Raji (cell line): Measurements from ENCODE around the gene SPECC1.

ENCODE experiments used
- POLR2A ChIP-seq: IDR thresholded peaks from 2 replicates; pipeline ENCODE4 v1.6.1; 2011; ENCODE audit warnings: low read depth, low read length, control low read depth; ENCODE audit not compliant: insufficient read depth

Gene SPECC1

DNA sequence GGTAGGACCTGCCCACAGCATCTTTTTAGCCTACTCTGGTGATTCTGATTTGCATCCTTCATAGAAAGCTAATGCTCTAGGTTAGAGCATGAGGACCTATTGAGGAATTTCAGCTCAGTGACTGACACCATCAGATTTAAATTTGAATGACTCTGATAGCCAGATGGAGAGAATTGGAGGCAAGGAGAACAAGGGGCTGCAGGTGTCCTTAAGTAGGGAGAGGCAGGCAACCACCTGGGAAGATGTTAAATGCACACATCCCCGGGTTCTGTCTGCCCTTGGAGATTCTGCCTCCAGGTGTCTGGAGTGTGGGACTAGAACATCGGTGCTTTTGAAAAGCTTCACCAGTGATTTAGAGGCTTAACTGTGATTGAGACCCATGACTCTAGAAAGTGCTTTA, 221.8 kb downstream of the SPECC1 start:
- no peak for TF ChIP-seq POLR2A

DNA sequence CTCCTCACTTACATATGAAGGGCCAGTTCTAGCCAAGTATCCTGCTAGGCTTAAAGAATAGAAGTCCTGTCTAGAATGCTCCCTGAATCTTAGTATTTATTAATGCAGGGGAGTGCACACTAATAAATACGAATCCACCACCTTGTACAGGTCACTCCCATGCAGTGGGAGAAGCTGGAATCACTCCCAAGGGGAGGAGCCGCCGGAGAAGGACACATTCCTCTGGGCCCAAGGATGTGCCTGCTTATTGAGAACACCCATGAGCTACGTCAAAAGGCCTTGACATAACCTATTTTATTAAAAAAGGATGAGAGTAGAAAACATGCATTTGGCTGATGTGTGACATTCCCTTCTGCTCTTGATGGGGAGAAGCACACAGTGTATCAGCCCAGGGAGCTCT, 223.5 kb downstream of the SPECC1 start:
- no peak for TF ChIP-seq POLR2A

DNA sequence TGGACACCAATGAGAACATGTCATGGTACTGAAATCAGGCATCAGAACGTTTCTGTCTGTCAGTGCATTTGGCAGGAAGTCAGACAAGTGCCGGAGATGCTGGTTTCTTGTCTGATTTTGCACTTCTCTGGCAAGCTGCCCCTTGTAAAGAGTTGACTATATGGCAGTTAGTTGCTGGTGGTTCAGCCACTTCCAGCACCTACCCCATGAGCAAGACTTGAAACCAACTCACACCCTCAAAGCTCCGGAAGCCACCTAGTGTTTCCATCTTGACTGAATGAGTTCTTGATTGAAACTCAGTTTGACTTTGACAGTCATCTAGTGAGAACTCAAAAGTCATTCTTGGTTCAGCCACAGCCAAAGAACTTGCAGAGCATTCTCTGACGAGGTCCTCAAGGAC, 225.1 kb downstream of the SPECC1 start:
- no peak for TF ChIP-seq POLR2A

DNA sequence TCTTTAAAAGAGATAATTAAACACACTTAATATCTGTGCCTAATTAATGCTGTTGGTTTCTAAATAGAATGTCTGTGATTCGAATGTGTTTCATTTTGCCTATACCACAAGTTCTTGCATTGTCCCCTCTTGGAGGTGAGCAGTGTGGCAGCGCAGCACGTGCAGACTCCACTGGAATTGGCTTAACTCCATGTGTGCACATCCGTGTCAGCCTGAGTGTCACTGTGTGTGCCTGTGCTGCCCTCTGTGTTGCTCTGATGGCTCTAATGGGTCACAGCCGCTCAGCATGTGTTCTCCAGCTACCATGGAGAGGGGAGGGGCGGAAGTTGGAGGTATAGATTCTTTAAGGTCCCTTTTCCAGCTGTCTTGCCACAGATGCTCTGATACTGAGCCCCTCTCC, 226.6 kb downstream of the SPECC1 start:
- TF ChIP-seq POLR2A: no peak

DNA sequence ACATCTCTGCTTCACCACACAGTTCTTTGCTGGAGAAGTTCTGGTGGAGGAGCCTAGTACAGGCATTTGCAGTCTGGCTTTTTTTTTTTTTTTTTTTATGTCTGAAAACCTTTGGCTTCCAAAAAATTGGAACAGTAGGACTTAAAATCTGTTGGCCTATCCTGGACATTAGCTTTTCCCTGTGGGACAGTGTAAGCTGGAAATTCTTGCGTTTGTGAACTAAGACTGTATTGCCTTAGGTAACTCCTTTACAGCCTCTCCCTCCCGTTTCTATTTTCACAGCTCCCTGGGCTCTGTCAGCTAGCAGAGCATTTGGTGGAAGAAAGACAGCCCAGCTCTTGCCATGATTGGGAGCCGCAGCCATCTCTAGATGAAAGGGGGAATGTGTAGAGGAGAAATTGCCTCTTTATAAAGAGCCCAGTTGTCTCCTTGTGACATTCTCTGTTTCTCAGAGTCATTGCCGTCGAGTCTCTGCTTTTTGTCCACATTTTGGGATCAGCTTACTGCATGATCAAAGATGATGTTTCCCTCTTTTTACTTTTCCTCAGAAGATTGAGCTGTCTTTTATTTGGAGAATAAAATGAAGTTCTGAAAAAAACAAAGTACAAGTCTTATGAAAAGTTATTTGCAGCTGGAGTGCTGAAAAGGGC, 227.5 kb downstream of the SPECC1 start:
- no peak for TF ChIP-seq POLR2A

DNA sequence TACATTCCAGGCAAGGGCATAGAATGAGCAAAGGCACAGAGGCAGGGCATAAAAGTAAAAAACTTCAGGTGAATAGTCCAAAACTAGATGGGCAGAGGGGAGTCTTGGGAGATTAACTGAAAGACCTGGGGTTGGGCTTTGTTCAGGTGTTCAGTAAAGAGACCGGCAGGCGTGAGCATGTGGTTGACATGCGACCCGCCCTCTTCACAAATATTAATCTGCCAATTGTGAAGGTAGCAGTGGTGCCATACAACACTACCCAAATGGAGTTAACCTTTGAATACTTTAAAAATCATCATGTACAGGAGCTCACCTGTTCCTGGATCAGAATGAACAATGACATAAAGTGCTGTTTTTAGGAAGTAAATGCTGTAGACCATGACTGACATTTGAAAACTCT, 232.7 kb downstream of the SPECC1 start:
- no peak for TF ChIP-seq POLR2A

DNA sequence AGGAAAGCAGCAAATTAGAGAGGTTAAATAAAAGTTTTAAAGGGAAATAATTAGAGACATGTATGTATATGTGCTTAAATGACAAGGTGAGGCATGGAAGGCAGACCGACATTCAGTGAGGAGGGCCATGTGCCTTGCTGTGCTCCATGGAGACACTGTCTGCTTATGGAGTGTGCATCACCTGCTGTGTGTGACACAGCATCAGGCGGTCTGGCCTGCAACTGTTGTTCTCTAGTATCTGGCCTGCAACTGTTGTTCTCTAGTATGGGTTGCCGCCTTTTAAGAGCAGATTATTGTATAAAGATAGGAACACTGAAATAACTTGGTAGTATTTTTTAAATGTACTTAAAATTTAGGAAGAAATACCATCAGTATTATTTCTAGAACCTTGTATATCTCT, 233.1 kb downstream of the SPECC1 start:
- no peak for TF ChIP-seq POLR2A

DNA sequence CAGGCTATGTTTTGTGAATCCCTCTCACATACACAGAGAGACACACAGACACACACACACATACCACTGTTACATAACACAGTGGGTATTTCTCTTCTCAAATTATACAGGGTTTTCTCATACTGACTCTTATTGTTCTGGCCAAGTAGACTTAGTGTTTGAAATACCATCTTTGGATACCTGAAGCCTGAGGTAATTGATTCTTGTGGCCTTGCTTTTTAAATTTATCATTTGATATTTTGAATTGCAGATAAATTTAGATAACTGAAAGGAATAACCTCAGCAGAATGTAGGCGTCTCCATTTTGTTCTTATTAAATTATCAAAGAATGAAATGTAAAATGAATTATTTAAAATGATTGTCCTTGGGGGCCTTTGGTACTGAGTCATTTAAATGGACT, 234.4 kb downstream of the SPECC1 start:
- TF ChIP-seq POLR2A: no peak

DNA sequence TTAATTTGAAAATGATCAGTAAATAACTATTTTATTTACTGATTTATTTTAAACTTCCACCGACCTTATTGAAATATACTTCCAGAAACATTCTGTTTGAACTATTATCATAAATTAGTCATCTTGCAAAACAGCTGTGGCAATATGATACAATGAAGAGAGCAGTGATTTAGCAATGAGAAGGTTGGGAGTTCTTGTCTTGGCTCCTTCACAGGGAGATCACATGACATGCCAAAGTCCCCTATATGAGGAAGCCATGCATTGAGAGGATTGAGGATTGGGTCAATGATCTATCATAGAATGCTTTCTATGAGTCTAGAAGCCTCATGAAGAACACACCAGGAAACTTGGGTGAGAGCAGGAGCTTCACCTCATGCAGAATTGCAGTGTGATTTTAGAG, 235.5 kb downstream of the SPECC1 start:
- no peak for TF ChIP-seq POLR2A

DNA sequence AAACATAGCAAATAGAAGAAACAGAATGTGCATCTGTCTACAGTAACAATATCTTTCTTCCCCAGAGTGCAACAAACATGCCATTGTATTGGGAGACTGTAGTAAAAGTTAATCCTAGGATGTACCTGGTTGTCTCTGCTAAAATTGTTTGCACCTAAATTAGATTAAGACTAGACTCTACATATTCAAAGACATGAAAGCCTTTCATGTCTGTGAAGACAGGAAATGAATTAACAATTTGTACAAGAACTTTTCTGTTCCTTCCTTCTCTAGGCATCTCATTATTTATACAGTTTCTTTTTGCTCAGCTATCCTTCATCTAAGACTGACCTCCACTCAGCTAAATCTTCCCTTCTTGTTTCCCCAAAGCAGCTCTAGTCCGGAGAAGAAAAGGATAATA, 237.5 kb downstream of the SPECC1 start:
- TF ChIP-seq POLR2A: no peak

DNA sequence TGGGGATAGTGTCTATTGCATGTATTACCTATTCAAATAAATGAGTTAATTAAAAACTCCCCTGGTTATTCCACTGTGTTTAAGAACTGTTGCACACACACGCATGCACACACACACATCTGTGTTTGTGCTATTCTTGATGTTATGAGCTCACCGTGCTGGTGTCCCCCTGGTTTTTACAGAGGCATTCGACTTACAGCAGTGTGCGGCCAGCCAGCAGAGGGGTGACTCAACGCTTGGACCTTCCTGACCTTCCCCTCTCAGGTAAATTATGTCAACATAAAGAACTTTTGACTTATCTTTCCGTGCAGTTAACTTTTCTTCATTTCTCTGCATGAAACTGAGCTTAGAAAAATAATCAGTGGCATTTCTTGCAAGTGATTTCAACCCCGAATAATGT, 244.2 kb downstream of the SPECC1 start:
- no peak for TF ChIP-seq POLR2A

DNA sequence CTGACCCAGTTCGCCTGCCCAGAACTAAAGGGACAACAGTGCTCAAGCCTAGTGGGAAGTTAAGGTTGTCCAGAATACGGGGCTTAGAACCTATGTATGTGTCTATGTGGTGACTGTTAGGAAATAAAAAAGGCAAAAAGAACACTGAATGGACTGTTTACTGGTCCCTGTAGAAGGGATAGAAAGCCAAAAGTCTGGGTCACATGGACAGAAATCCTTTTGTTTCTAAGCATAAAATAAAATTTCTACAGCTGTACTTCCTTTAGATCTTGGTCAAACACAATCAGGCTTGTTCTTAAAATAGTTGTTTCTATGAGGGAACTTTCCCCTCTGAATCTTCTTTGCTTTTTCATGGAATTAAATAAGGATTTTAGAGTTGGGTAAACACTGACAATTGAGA, 245.4 kb downstream of the SPECC1 start:
- no peak for TF ChIP-seq POLR2A

DNA sequence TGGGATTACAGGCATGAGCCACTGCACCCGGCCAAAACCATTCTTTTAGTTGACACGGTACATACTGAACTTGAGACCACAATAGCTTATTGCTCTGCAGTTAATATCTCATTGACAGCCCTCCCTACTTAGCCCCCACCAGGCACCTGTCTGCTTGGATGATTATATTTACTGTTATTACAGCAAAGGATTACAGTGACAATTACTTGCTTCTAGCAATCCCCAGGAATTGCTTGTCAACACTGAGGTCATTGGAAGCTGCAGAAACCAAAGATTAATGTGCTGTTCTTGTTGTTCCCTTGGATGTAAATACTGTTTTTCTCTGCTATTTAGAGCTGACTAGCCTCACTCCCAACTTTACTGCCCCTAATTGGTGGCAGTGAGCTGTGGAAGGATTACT, 247.0 kb downstream of the SPECC1 start:
- no peak for TF ChIP-seq POLR2A

DNA sequence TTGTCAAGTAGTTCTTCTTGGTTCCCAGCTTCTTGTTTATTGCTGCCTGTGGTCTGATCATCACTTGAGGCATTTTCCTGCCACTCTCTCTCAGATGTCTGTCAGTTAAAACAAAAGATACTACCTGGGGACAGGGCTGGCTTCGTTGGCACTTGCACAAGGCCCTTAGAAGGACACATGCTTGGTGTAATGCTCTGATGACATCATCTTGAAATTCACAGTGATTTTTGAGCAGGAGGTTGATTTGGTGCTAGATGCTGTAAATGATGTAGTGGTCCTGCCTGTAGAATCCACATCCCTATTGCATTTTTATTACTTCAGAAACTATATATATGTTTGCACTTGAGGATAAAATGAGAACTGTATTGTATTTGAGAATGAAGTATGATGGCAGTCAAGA, 247.8 kb downstream of the SPECC1 start:
- no peak for TF ChIP-seq POLR2A

DNA sequence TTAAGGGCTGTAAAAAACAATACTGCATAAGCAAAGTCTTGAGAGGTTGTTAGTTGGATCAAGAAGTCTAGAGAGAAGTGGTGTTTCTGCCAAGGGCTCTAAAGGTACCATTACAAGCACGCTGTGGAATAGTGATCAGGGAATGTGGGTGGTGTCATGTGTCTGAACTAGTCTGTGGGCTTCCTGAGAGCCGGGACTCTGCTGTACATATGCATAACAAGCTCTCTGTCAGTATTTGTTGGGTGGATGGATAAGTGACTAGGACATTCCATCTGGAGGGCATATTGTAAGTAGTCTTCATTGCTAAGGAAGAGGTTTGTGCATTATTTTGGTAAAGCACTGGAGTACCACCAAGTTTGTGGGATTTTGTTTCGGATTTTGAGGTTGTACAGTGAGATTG, 248.6 kb downstream of the SPECC1 start:
- TF ChIP-seq POLR2A: no peak

DNA sequence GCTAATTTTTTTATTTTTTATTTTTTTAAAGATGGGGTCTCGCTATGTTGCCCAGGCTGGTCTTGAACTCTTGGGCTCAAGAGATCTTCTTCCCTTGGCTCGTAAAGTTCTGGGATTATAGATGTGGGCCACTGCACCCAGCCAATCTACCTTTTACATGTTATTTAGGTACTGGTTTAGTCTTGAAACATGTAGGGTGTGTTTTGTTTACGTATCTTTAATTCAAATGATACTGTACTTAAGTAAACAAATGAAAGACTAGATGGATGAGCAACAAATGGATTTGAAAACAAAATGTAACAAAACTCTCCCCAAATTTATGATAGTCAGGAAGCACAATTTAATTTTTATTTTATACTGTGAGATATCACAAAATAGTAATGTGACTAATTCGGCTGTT, 250.5 kb downstream of the SPECC1 start:
- TF ChIP-seq POLR2A: no peak

DNA sequence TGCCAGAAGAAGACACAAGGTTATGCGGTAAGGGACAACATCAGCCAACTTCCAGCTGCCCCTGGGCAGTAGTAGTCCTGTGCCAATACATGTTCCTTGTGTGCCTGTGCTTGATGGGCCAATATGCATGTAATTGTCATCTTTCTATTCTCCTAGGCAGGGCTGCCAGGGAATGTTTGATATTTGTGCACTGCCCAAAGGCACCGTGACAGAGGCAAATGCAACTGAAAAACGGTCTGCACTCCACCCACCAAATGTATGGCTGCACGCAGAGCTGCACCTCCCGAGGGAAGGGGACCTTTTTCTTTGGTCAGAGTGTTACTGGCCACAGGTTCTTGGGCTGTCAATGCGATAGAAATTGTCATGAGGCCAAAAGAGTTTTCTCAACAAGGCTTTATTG, 251.1 kb downstream of the SPECC1 start:
- TF ChIP-seq POLR2A: no peak

DNA sequence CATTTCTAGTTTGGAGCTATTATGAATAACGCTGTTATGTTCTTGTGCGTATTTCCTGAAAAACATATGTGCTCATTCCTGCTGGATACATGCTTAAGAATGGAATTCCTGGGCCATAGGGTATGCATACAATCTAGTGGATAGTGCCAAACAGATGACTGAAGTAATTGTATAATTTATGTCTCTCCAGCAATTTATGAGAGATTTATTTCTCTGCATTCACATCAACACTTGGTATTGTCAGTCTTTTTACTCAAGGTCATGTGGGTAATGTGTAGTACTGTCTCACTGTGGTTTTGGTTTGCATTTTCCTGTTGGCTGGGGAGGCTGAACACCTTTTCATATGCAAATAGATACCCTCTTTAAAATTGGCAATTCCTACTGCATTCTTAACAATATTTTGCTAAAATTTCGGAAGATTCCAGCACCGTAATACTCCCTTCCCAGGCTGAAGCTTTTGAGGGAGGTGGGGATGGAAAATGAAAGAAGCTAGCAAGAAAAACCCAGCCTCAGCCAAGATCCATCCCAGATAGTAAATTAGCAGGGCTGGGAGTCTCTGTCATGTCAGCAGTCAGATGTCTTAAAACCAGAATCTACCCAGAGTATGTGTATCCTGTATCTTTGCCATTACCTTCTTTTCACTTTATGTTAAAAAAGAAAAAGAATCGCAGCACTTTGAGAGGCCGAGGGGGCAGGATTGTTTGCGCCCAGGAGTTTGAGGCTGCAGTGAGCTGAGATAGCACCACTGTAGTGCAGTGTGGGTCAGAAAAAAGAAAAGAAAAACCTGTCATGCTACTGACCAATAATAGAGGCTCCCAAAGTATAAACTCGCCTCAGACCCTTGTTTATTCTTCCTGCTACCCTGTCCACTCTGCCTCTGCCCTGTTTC, 253.3 kb downstream of the SPECC1 start:
- no peak for TF ChIP-seq POLR2A
